GM15510 (cell line): ENCODE results near the gene ABHD14A.

ENCODE experiments used
- POLR2A ChIP-seq: IDR thresholded peaks from 3 replicates; pipeline ENCODE4 v1.6.1; 2011; ENCODE audit warnings: borderline replicate concordance; ENCODE audit not compliant: insufficient read length; ENCODE audit errors: extremely low read depth

ABHD14A gene

GRCh38 chr3:51937014-51937413 is 37.9 kb upstream of the ABHD14A start:
- no peak for TF ChIP-seq POLR2A

DNA sequence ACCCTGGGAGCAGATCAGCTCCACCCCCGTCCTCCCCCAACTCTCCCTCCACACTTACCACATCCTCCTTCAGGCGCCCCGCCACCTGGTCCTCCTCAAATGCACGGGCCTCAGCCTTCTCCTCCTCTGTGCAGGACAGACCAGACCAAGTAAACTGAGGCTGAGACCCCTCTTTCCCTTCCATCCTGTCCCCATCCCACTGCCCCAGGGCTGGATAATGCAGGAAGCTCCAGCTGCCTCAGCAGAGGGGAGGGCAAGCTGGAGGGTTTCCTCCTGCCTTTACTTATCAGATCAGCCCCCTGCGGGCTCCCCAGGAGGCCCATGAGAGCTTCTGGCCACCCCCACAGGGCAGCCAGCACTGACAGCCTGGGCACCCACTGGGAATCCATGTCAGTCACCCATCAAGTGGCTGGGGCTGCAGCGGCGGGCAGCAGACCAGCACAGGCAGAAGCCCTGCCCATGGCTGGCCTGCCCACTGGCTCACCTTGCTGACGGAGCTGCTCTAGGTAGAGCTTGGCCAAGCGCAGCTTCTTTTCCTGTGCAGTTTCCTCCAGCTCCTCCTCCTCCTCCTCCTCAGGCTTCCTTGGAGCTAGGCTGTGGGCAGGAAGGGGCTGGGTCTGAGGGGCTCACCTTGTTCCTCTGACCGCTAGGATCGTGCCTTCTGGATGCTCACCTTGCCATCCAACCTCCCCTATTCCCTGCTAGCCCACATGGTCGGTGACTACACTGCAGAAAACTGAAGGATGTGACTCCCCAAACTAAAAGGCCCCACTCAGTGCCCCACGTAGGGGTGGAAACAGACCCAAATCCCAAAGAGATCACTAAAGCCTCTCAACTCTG is 37.0 kb upstream of the ABHD14A start:
- no peak for TF ChIP-seq POLR2A

DNA sequence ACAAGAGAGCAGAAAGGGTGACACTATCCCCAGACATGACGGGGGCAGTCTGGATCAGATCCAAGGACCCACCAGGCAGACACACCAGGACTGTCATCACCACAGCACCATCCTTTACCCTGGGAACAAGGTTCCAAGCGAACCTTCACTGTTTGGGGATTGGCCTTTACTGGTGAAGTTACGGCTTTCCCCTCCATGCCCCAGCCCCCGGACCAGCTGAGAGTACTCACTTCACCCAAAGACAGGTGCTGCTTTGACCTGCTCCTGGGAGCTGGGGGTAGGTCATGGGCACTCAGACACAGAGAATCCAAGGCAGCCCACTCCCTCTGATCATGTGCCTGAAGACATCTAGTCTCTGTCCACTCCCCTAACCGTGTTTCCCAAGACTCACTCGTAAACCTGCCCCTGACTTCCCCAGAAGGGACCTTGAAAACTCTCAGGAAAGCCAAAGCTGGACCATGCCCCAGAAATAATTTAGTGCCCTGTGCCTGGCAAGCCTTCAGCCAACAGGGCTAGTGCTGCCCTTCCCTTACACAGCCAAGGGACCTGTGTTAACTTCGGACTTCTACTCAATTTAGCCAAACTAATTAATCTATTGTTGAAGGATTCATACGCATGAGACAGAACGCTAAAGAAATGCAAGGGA is 36.0 kb upstream of the ABHD14A start:
- no peak for TF ChIP-seq POLR2A

GRCh38 chr3:51940648-51941462 is 34.0 kb upstream of the ABHD14A start:
- TF ChIP-seq POLR2A: no peak

GRCh38 chr3:51941463-51941797 is 33.4 kb upstream of the ABHD14A start:
- TF ChIP-seq POLR2A: no peak

DNA sequence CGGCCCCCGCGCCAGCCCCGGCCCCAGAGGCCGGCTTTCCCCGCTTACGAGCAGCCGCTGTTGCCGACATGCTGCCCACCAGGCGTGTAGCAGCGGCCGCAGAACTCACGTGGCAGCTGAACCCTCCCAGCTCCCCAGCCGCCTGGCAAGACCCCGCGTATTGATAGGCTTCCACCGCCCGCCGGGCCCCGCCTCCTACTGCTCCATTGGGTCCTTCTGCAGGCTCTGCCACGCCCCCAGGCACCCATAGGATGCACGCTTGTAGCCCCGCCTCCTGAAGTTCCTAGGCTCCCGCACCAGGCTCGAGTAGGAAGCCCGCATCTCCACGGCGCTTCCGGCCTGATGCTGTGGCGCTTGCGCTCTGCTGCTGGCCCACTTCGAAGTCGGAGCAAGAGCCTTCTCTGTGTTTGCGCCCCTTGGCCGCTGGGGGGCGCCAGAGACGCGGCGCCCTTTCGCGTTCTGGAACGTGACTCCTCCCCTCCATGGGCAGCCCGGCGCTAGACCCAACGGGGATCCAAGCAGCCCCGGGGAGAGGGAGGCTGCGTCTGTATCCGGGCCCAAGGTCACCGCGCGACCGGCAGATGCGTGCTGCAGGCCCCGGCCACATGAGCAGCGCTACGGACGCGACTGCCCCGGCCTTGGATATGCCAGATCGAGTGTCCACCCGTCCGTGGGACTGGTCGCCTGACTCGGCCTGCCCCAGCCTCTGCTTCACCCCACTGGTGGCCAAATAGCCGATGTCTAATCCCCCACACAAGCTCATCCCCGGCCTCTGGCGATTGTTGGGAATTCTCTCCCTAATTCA is 32.9 kb upstream of the ABHD14A start, which contains the start of the genes PARP3 and RRP9:
TSS of gene PARP3 (plus strand) at position 566 of the 805 bp plus-strand sequence. CDS start 993 bp downstream, outside the sequence.
TSS of gene RRP9 (minus strand) at position 107 of the 805 bp plus-strand sequence. CDS start at position 70, 37 bp downstream.
- TF ChIP-seq POLR2A: peak; percentile 77

GRCh38 chr3:51942603-51943450 is 32.0 kb upstream of the ABHD14A start:
- peak; percentile 41 for TF ChIP-seq POLR2A

DNA sequence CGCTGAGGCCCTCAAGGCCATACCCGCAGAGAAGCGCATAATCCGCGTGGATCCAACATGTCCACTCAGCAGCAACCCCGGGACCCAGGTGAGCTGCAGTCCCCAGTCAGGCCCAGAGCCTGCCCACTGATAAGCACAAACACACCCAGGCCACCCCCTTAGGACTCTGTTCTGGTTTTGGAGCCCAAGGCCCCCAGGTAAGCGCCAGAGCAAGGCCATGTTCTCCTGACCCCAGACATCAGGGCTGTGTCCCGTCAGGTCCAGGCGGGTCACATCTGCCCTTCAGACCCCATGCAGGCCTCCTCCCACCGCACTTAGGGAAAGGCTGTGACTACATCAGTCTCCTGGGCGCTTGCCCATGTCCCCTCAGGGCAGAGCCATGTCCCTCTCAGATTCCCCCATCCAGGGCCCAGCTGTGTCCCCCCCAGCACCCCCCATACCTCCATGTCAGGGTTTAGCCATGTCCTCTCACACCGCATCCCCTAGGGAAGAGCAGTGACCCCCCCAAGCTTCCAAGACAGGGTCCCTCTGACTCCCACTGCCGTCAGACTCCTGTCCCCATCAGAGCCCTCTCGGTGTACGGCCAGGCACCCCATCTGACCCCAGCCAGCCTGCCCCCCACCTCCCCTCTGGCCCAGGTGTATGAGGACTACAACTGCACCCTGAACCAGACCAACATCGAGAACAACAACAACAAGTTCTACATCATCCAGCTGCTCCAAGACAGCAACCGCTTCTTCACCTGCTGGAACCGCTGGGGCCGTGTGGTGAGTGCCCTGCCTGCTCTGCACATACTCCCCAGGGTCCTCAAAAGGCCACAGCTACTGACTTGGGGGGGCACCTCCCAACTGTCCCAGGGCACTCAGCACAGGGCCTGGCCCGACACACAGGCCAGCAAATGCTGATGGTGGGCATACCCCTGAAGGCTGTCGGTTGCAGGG is 31.1 kb upstream of the ABHD14A start:
- TF ChIP-seq POLR2A: no peak

DNA sequence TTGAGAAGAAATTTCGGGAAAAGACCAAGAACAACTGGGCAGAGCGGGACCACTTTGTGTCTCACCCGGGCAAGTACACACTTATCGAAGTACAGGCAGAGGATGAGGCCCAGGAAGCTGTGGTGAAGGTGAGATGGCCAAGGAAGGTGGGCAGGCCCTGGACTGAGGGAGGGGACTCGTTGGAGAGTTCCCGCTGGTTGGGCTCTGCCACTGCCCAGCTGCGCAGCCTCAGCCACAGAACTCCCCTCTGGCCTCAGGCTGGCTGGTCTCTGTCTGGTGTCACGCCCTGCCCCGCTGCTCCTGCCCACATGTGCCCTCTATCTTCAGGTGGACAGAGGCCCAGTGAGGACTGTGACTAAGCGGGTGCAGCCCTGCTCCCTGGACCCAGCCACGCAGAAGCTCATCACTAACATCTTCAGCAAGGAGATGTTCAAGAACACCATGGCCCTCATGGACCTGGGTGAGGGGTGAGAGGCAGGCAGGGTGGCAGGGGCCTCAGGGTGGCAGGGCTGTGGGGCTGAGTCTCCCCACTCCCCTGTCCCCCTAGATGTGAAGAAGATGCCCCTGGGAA is 30.3 kb upstream of the ABHD14A start:
- no peak for TF ChIP-seq POLR2A

GRCh38 chr3:51945031-51945840 is 29.6 kb upstream of the ABHD14A start:
- TF ChIP-seq POLR2A: no peak
